NB4 (cell line): ENCODE results near the gene SCMH1.

Experiments
- CTCF ChIP-seq: IDR thresholded peaks from one replicate; pipeline ENCODE4 v1.5.1; 2012; ENCODE audit warnings: low read depth, low read length
- POLR2A ChIP-seq: IDR thresholded peaks from 2 replicates; pipeline ENCODE4 v1.6.1; 2011; ENCODE audit warnings: mild to moderate bottlenecking; ENCODE audit not compliant: insufficient read length; ENCODE audit errors: extremely low read depth
- TF ChIP-seq, protein P1 (sequence below): IDR thresholded peaks from 2 replicates; pipeline ENCODE4 v1.6.1; 2011; ENCODE audit warnings: low read depth, low read length

GRCh38 chr1:41144285-41144684, 97.8 kb downstream of the SCMH1 start:
- TF ChIP-seq CTCF: no peak
- TF ChIP-seq, protein P1, sequence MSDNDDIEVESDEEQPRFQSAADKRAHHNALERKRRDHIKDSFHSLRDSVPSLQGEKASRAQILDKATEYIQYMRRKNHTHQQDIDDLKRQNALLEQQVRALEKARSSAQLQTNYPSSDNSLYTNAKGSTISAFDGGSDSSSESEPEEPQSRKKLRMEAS: no peak
- TF ChIP-seq POLR2A: no peak
